ENCODE measurements around the gene CRACR2A.

CRACR2A gene

DNA sequence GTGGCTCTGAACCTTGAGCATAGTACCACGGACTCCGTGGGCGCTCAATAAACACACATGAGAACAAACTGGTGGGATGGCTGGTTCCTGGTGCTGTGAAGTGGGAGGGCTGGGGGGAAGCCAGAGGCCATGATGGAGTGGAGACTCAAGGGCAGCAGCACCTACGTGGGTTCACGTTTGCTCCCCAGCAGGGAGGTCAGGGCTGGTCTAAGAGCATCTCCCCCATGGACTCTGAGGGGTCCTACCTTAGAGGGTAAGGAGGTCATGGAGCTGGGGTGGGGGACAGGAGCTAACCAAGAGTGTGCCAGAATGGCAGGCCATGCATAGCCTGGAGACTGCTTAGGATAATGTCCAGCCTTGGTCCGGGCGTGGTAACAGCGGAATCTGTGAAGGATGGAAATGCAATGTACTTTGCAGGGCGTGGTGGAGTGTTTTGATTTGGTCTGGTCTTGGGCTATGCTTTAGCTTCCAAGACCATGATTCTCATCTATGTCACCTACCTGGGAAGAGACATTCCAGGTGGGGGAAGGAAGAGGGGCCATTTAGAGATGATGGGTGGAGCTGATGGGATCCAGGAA, 158.9 kb downstream of the CRACR2A start:
- no peak for DNase-seq (ENCODE audit: extremely low spot score)
- POLR2A ChIA-PET: no interaction called here
- TF ChIP-seq, protein P1, sequence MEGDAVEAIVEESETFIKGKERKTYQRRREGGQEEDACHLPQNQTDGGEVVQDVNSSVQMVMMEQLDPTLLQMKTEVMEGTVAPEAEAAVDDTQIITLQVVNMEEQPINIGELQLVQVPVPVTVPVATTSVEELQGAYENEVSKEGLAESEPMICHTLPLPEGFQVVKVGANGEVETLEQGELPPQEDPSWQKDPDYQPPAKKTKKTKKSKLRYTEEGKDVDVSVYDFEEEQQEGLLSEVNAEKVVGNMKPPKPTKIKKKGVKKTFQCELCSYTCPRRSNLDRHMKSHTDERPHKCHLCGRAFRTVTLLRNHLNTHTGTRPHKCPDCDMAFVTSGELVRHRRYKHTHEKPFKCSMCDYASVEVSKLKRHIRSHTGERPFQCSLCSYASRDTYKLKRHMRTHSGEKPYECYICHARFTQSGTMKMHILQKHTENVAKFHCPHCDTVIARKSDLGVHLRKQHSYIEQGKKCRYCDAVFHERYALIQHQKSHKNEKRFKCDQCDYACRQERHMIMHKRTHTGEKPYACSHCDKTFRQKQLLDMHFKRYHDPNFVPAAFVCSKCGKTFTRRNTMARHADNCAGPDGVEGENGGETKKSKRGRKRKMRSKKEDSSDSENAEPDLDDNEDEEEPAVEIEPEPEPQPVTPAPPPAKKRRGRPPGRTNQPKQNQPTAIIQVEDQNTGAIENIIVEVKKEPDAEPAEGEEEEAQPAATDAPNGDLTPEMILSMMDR (IDR thresholded peaks at IDR 0.05; ENCODE audit: control extremely low read depth, extremely low read depth, low read depth, missing control alignments): no peak
- CTCF ChIA-PET: interaction anchor here (1.5 kb wide), 1 partner anchor 8 kb away, joined by 3 read pairs; no protein-coding TSS in a partner anchor

DNA sequence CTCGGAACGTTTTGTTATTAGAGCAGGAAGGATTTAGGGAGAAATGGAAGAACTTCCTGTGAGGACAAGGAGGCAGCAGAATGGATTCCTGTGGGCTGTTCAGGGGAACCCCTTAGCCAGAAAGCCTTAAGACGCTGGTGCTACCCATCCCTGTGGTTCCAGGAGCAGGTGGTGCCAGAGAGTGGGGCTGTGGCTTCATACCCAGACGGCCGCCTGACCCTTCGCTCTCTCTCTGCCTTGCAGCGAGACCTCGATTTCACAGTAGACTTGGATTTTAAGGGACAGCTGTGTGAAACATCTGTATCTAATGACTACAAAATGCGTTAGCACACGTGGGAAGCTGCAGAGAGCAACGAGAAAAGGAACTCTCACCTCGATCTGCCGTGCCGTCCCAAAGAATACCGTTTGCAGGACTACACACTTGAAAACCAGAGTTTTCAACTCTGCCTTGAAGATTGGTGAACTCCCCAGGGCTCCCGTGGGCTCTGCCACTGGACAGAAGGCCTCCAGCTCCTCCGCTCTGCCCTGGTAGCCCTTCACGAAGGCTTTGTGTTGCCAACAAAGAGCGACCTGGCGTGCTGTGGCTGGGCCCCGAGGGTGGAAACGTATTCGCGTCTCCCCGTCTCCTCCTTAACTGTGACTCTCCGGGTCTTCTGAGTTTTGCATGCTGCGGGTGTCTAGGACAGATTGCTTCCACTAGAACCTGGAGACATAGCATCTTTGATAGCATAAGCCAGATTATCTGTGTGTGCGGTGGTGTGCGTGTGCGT, 159.9 kb downstream of the CRACR2A start:
- POLR2A ChIA-PET: no interaction called here
- TF ChIP-seq, protein P1 (IDR thresholded peaks at IDR 0.05; ENCODE audit: control extremely low read depth, extremely low read depth, low read depth, missing control alignments): no peak
- CTCF ChIA-PET: no interaction called here
- no peak for DNase-seq (ENCODE audit: extremely low spot score)

DNA sequence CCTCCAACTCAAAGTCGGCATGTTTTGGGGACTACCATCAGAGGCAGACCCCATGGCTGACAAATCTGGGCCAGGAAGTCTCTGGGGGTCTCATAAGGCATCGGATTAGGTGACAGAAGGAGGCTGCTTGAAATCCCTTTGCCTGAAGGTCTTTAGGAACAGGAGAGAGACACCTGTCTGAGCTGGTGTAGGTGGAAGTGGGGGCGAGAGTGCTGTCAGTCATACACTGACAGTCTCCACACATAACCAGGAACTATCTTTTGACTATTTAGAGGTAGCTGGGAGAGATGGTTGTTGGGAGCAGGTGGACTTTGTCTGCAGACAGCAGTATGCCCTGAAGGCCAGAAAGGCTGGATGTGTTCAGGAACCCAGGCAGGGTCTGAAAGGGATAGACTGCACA, 163.2 kb downstream of the CRACR2A start:
- CTCF ChIA-PET: interaction anchor here (1.2 kb wide), 1 partner anchor 290 kb away, joined by 3 read pairs; no protein-coding TSS in a partner anchor
- no peak for DNase-seq (ENCODE audit: extremely low spot score)
- POLR2A ChIA-PET: no interaction called here
- TF ChIP-seq, protein P1 (IDR thresholded peaks at IDR 0.05; ENCODE audit: control extremely low read depth, extremely low read depth, low read depth, missing control alignments): no peak

DNA sequence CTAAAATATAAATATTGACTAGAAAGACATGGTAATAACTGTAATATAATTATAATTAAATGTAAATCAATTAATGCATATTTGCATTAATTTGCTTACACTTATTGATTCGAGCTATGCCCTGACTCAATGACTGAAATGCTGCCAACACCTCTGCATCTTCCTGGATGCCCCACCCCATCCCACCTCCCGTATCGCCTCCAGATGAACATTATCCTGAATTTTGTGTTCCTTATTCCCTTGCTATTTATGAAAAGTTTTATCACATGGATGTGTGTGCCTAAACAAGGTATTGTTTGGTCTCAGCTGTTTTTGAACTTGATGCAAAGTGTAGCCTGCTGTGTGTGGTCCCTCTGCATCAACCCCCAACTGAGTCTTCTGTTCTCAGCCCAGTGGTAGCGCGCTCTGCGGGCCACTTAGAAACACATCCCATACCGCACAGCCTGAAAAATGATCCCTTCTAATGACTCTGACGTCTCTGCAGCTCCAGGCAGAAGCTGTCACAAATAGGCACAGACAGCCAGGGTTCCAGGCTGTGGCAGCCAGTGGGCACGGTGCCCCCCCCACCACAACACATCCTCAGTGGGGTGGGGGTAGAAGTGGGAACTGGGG, 165.4 kb downstream of the CRACR2A start:
- no peak for DNase-seq (ENCODE audit: extremely low spot score)
- ChIA-PET POLR2A (no interaction called here), CTCF (no interaction called here)
- TF ChIP-seq, protein P1 (IDR thresholded peaks at IDR 0.05; ENCODE audit: control extremely low read depth, extremely low read depth, low read depth, missing control alignments): no peak

DNA sequence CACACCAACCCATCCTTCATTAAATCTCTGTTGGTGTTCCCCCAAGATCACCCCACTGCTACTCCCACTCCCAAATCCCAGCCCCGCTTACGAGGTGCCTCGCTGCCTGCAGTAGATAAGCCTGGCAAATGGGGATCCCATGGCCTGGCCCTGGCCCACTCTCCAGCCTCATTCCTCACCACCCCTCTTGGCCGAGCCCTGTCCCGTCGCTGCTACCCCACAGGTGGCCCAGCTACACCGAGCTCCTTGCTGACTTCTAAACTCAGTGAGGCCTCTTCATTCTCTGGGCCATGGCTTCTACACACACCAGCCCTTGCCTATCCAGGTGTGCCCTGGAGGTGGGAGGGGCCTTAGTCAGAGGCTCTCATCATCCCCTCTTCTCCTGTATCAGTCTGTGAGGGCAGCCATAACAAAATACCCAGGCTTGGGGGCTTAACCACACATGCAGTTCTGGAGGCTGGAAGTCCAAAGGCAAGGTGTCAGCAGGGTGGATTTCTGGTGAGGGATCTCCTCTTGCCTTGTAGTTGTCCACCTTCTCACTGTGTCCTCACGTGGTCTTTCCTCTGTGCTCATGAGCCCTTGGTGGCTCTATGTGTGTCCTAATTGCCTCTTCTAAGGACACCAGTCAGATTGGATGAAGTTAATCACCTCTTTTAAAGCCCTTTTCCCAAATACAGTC, 169.1 kb downstream of the CRACR2A start:
- DNase-seq (ENCODE audit: extremely low spot score): no peak
- CTCF ChIA-PET: no interaction called here
- POLR2A ChIA-PET: no interaction called here
- TF ChIP-seq, protein P1 (IDR thresholded peaks at IDR 0.05; ENCODE audit: control extremely low read depth, extremely low read depth, low read depth, missing control alignments): no peak

DNA sequence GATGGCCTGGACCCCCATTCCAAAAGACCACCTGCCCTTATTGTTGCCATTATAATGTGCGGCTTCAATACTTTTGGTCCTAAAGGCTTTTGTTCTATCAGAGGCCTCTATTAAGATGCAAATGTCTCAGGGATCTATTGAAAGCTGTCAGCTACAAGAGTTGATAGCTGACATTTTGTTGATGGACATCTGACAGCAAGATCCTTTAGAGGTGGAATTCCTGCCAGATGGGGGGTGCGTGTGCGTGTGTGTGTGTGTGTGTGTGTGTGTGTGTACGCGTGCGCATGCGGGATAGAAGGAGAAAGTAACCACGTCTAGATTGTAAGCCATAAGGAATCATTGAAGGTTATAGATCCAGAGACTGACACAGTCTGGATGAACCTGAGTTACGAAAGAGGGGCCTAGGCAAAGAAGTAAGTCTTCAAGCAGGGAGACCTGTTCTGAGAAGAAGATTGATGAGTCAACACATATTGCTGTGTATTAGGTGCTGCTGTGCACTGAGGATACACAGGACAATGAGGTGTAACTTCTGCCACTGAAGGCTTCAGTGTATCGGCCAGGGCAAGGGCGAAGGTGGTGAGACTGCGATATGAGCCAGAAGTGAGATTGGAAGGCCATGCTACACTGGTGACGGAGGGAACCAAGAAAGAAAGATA, 172.7 kb downstream of the CRACR2A start:
- ChIA-PET POLR2A (no interaction called here), CTCF (interaction anchor here (0.6 kb wide), 1 partner anchor 11 kb away, joined by 4 read pairs; no protein-coding TSS in a partner anchor)
- no peak for DNase-seq (ENCODE audit: extremely low spot score)
- TF ChIP-seq, protein P1 (IDR thresholded peaks at IDR 0.05; ENCODE audit: control extremely low read depth, extremely low read depth, low read depth, missing control alignments): no peak
